NCI-H526 (cell line): Measurements from ENCODE around the gene MARVELD2.

Experiments used
- DNase-seq, 2 experiments: peaks; one replicate each; lab custom pipeline; 2025; lab: John Stamatoyannopoulos, UW

Gene MARVELD2

DNA sequence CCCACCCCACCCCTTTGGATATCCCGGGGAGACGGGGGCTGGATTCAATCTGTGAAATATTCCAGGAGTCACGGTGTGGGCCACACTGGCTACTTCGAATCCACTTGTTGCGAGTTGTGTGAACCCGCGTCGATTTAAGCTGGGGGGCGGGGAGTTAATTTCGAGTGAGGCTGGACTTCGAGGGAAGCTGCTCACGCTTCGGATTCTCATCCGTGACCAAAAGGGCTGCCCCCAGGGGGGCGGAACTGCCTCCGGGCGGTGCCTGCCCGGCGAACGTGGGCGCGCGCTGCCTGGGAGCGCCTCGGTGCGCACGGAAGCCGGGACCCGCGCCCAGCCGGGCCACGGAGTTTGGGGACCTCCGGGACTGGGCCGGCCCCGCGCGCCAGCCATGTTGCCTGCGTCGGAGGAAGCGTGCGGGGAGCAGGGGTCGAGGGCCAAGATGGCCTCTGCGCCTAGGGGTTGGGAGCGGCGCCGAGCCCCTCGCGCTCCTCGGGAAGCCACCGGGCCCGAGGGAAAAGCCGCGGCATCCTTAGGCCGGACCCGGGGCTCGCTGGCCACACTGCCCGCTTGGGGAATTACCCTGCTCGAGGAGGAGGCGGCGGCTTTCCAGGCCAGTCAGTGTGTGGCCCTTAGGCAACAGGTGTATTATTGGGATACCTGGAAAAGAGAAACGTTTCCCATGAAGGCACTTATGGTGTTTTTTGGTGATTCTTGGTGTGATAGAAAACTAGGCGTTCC, 78.6 kb downstream of the MARVELD2 start:
- peak; percentile 4 to 56 for DNase-seq
